Hepatocyte (in vitro differentiated cells): ENCODE results near the gene MSL2.
"Not testable (repeated sequence)": the region's sequence is repeated elsewhere in the genome, so short reads cannot be mapped to it uniquely, and the experiment has no call there.

ENCODE experiments used
- CTCF ChIP-seq: fragments of 200-600 bp; sonication (generic); IDR thresholded peaks from 2 replicates; pipeline ENCODE4 v1.5.1; 2016; ENCODE audit warnings: antibody characterized with exemption, mild to moderate bottlenecking; ENCODE audit not compliant: poor library complexity
- EZH2 ChIP-seq: fragments of 200-600 bp; sonication (generic); IDR thresholded peaks from 2 replicates; pipeline ENCODE4 v1.6.1; 2016; ENCODE audit warnings: antibody characterized with exemption, mild to moderate bottlenecking, borderline replicate concordance
- EZH2phosphoT487 ChIP-seq: fragments of 200-600 bp; sonication (generic); IDR thresholded peaks from one replicate; pipeline ENCODE4 v1.6.1; 2018; ENCODE audit warnings: antibody characterized with exemption, mild to moderate bottlenecking, low read depth, moderate library complexity; ENCODE audit not compliant: unreplicated experiment, severe bottlenecking

- not testable (repeated sequence) for TF ChIP-seq CTCF, EZH2, EZH2phosphoT487
Observed at GRCh38 chr3:136192195-136192594, 3.9 kb downstream of the MSL2 start.
